K562 (cell line): ENCODE results near the gene PCCB. TPM values are rescaled to one million over a fixed set of nuclear protein-coding genes. Genes with fewer than 3 reads are reported as not detected.

Source experiments
- CBX3 ChIP-seq, 2 experiments: IDR thresholded peaks; 1 replicate in 1 of 2; 2 replicates in 1 of 2; pipeline ENCODE4 v1.6.1; 2012; ENCODE audit warnings: inconsistent platforms in 2 of 2, low read length in 2 of 2, borderline replicate concordance in 1 of 2, control low read depth in 1 of 2
- CC2D1A ChIP-seq: fragments of 450-650 bp; IDR thresholded peaks from 2 replicates; pipeline ENCODE4 v1.6.1; 2017; ENCODE audit warnings: mild to moderate bottlenecking
- CHD2 ChIP-seq: IDR thresholded peaks from 2 replicates; pipeline ENCODE4 v1.6.1; 2011; ENCODE audit warnings: low read depth, low read length
- CLOCK ChIP-seq: fragments of 250-450 bp; sonication (Bioruptor Pico); IDR thresholded peaks from 2 replicates; pipeline ENCODE4 v1.4.0; 2020; ENCODE audit warnings: mild to moderate bottlenecking, moderate library complexity, borderline replicate concordance
- DEAF1 ChIP-seq: fragments of 450-650 bp; formaldehyde crosslinking; IDR thresholded peaks from 2 replicates; pipeline ENCODE4 v1.4.0; 2020; ENCODE audit warnings: mild to moderate bottlenecking, moderate library complexity
- EZH2 ChIP-seq: IDR thresholded peaks from 2 replicates; pipeline ENCODE4 v1.6.1; 2012; ENCODE audit warnings: low read depth, mild to moderate bottlenecking, inconsistent platforms, low read length, borderline replicate concordance
- FOXO4 ChIP-seq: fragments of 450-650 bp; formaldehyde crosslinking; IDR thresholded peaks from 2 replicates; pipeline ENCODE4 v1.4.0; 2020; ENCODE audit warnings: mild to moderate bottlenecking, moderate library complexity
- GATAD2A ChIP-seq: fragments of 450-650 bp; IDR thresholded peaks from 2 replicates; pipeline ENCODE4 v1.6.1; 2017
- HNRNPL ChIP-seq: fragments of 200-400 bp; formaldehyde crosslinking; IDR thresholded peaks from 2 replicates; pipeline ENCODE4 v1.6.1; 2017; ENCODE audit warnings: low read depth, mild to moderate bottlenecking, low read length
- KLF13 ChIP-seq: fragments of 450-650 bp; IDR thresholded peaks from 2 replicates; pipeline ENCODE4 v1.6.1; 2016; ENCODE audit warnings: missing genetic modification characterization, low read depth, mild to moderate bottlenecking, missing compliant biosample characterization, moderate library complexity, borderline replicate concordance
- PCBP1 ChIP-seq: fragments of 200-400 bp; formaldehyde crosslinking; IDR thresholded peaks from 2 replicates; pipeline ENCODE4 v1.6.1; 2018; ENCODE audit warnings: mild to moderate bottlenecking, low read depth, low read length; ENCODE audit not compliant: poor library complexity, severe bottlenecking
- RBFOX2 ChIP-seq: fragments of 200-400 bp; formaldehyde crosslinking; IDR thresholded peaks from 2 replicates; pipeline ENCODE4 v1.6.1; 2017; ENCODE audit warnings: low read depth, mild to moderate bottlenecking, low read length, moderate library complexity
- RBM22 ChIP-seq: fragments of 200-400 bp; formaldehyde crosslinking; IDR thresholded peaks from 2 replicates; pipeline ENCODE4 v1.6.1; 2018; ENCODE audit warnings: low read length, low read depth; ENCODE audit not compliant: poor library complexity, severe bottlenecking
- RCOR1 ChIP-seq, 2 experiments: IDR thresholded peaks; 2 replicates each; pipeline ENCODE4 v1.6.1; 2012; ENCODE audit warnings: low read depth in 2 of 2, low read length in 2 of 2, borderline replicate concordance in 1 of 2, improper control_type of control experiment in 1 of 2
- TAF15 ChIP-seq: fragments of 200-400 bp; formaldehyde crosslinking; IDR thresholded peaks from 2 replicates; pipeline ENCODE4 v1.6.1; 2017; ENCODE audit warnings: mild to moderate bottlenecking, low read depth, low read length, moderate library complexity
- TAF9B ChIP-seq: fragments of 450-650 bp; IDR thresholded peaks from 2 replicates; pipeline ENCODE4 v1.6.1; 2018; ENCODE audit warnings: mild to moderate bottlenecking; ENCODE audit not compliant: partially characterized antibody
- ZNF24 ChIP-seq: fragments of 450-650 bp; IDR thresholded peaks from 2 replicates; pipeline ENCODE4 v1.6.1; 2016
- ZNF511 ChIP-seq: sonication (generic); formaldehyde crosslinking; IDR thresholded peaks from 2 replicates; pipeline ENCODE4 v1.8.0; 2022; ENCODE audit warnings: mild to moderate bottlenecking, missing genetic modification reagents
- polyA plus RNA-seq, 8 experiments: library from polyadenylated mRNA; depleted of rRNA in 4 of 8; stranded (reverse) in 5 of 8; unstranded in 3 of 8; fragments of >200 nt; fragmentation: Nextera tagmentation in 2 of 8; fragmentation: Illumina TruSeq in 1 of 8; extraction: Ambion mirVana in 2 of 8; extraction: Trizol in 1 of 8; gene quantifications; 2 replicates each; pipeline versions ENCODE4 v1.2.1 to v1.2.3, GENCODE V29; 2011 to 2014; ENCODE audit warnings: inconsistent platforms in 1 of 8, missing spikeins in 1 of 8
- total RNA-seq, 7 experiments: library from RNA; depleted of rRNA in 6 of 7; stranded (reverse); fragments of >200 nt in 6 of 7; fragmentation: Illumina TruSeq in 2 of 7; extraction: Trizol in 2 of 7; gene quantifications; 2 replicates each; pipeline versions ENCODE4 v1.2.1 to v1.2.3, GENCODE V29; 2011 to 2021; ENCODE audit warnings: low replicate concordance in 1 of 7

The PCCB gene
- total and polyA plus RNA-seq, 9 of the 15 experiments (the other 6 are each of a cell fraction or from before 2014, with no cell fraction given) = 69.5 to 173 (median 92.8) TPM

- TF ChIP-seq DEAF1 (CRISPR knock-in tag) (no peak), RBFOX2 (no peak), PCBP1 (no peak), FOXO4 (CRISPR knock-in tag) (no peak), CBX3 (IDR thresholded peaks at IDR 0.05; ENCODE audit: borderline replicate concordance in 1 of 2, low read length in 2 of 2) (peak in 1 of 2 experiments; percentile 92; a peak in 2 of 3 replicates), ZNF24 (peak; percentile 49; the same call in 1 of the 2 replicates), GATAD2A (no peak), EZH2 (no peak), ZNF511 (peak; percentile 81; the same call in 1 of the 2 replicates), KLF13 (no peak), TAF15 (no peak), TAF9B (peak; percentile 22), RCOR1 (IDR thresholded peaks at IDR 0.05; ENCODE audit: borderline replicate concordance in 1 of 2, low read depth in 2 of 2, low read length in 2 of 2) (peak in 1 of 2 experiments; percentile 57; a peak in 2 of 4 replicates), CLOCK (CRISPR knock-in tag) (0 out of 2 replicates have a peak, but pooled peaks have one; percentile 34), RBM22 (no peak), CC2D1A (peak; percentile 46; the same call in 1 of the 2 replicates), CHD2 (no peak), HNRNPL (no peak)
These were observed 842 bp downstream of the PCCB start (continued) for GRCh38 chr3:136250903-136251460.
